ENCODE results near the gene MRPL34.

Gene MRPL34

DNA sequence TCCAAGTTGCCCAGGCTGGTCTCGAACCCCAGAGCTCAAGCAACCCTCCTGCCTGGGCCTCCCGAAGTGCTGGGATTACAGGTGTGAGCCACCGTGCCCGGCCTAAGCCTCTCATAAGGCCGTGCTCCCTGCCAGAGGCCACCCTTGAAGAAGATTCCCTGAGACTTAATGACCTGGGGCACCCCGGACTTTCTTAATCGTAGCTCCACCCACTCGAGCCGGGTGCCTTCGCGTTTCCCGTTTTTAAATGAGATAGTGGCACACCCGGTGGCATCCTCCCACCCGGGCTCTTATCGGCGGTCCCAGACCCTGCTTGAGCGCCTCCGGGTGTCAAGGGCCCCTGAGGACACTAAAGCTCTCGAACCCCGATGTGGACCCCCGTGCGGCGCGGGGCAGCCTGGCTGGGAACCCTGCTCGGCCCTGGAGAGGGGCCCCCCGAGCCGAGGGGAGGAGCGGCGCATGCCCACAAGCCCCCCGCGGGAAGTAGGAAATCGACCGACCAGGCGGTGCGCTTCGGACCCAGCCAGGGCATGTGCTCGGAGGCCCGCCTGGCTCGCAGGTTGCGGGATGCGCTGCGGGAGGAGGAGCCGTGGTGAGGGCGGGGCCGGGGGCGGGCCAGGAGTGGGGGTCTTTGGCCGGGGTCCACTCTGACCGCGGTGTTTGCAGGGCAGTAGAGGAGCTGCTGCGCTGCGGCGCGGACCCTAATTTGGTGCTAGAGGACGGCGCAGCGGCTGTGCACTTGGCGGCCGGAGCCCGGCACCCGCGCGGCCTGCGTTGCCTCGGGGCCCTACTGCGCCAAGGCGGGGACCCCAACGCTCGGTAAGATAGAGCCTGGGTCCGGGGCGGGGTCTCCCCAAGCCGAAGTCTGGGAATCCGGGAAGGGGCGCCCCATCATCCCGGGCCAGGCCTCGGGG is 24.0 kb upstream of the MRPL34 start, which contains the start of gene ANKLE1:
Gene ANKLE1 (plus strand): TSS at position 511 of the 914 bp plus-strand sequence. CDS start 20 bp downstream, at position 531.
- no peak for DNase-seq (ENCODE audit: low read depth, low spot score)
- no peak for TF ChIP-seq EZH2 (IDR thresholded peaks at IDR 0.05)
- TF ChIP-seq POLR2AphosphoS5 (IDR thresholded peaks at IDR 0.05; ENCODE audit: borderline replicate concordance, low read depth, low read length), result peak; percentile 65; the same call in 1 of the 2 replicates
- Histone ChIP-seq H3K36me3 (ENCODE audit: insufficient read depth, low read length) (peaks cover 11% of the 10 kb centered on the region; the same call in 1 of the 2 replicates), H3K9me3 (ENCODE audit: low read depth, low read length) (no peaks in the 10 kb centered on the region), H3K4me3 (peak within 1 kb of the TSS; percentile 78), H3K27ac (no peak within 1 kb of the TSS), H3K9ac (ENCODE audit: insufficient read length) (peak within 1 kb of the TSS; percentile 43)

DNA sequence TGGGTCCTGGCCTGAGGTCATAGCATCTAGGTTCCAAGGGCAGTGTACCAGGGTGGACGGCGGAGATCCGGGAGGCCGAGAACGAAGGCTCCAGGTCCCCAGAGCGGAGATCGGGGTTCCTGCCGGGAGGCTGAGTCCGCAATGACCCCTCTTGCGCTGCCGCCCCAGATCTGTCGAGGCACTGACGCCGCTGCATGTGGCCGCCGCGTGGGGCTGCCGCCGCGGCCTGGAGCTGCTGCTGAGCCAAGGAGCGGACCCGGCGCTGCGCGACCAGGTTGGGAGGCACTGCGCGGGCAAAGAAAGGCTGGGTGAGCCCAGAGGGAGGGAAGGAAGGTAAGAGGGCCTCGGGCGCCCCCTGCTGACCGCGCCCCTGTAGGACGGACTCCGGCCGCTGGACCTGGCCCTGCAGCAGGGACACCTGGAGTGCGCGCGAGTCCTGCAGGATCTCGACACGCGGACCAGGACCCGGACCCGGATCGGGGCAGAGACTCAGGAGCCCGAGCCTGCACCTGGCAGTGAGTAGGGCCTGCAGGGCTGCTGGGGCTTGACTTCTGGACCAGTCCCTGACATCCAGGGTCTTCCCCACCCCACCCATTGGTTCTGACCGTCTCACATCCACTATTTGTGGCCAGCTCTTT is 23.1 kb upstream of the MRPL34 start:
- H3K27ac ChIP-seq, result no peak overlapping the region
- DNase-seq (ENCODE audit: low read depth, low spot score), result no peak
- no peaks in the 10 kb centered on the region for H3K9me3 ChIP-seq (ENCODE audit: low read depth, low read length)
- H3K9ac ChIP-seq (ENCODE audit: insufficient read length), result peak overlapping the region; percentile 43
- TF ChIP-seq POLR2AphosphoS5 (IDR thresholded peaks at IDR 0.05; ENCODE audit: borderline replicate concordance, low read depth, low read length), result peak; percentile 20; the same call in 1 of the 2 replicates
- TF ChIP-seq FOXP2 (optimal IDR thresholded peaks at IDR 0.05; ENCODE audit: control extremely low read depth, extremely low read length, insufficient read depth), result no peak
- TF ChIP-seq EZH2 (IDR thresholded peaks at IDR 0.05), result no peak
- peak overlapping the region; percentile 78 for H3K4me3 ChIP-seq
- H3K36me3 ChIP-seq (ENCODE audit: insufficient read depth, low read length), result peaks cover 8% of the 10 kb centered on the region; the same call in 1 of the 2 replicates

DNA sequence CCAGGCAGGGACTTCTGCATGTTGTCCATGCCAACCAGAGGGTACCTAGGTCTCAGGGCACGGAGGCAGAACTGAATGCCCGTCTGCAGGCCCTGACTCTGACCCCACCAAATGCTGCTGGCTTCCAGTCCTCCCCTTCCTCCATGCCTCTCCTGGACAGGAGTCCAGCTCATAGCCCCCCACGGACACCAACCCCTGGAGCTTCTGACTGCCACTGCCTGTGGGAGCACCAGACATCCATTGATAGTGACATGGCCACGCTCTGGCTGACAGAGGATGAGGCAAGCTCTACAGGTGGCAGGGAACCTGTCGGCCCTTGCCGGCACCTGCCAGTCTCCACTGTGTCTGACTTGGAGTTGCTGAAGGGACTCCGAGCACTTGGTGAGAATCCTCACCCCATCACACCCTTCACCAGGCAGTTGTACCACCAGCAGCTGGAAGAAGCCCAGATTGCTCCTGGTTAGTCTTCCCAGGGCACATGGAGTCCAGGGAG is 22.1 kb upstream of the MRPL34 start:
- Histone ChIP-seq H3K9ac (ENCODE audit: insufficient read length) (no peak overlapping the region), H3K27ac (no peak overlapping the region)
- no peak for DNase-seq (ENCODE audit: low read depth, low spot score)

DNA sequence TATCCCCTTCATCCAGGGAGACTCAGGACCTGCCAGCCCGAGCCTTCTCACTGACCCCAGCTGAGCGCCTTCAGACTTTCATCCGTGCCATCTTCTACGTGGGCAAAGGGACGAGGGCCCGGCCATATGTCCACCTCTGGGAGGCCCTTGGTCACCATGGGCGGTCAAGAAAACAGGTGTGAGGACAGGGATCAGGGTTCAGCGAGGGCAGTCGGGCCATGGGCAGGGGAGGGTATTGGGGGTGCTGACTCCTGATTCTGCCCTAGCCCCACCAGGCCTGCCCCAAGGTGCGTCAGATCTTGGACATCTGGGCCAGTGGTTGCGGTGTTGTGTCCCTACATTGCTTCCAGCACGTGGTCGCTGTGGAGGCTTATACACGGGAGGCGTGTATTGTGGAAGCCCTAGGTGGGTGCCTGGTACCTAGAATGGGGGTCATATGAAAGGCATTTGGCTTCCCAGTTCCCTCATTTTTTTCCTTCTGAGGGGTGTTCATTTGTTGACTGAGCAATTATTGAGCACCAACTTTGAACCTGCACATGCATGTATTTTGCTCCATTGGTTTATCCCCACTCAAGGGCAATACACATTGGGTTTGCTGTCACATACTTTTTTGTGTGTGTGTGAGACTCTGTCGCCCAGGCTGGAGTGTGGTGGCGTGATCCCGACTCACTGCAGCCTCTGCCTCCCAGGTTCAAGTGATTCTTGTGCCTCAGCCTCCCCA is 20.1 kb upstream of the MRPL34 start:
- Histone ChIP-seq H3K4me3 (no peak overlapping the region), H3K9ac (ENCODE audit: insufficient read length) (no peak overlapping the region), H3K27ac (no peak overlapping the region), H3K9me3 (ENCODE audit: low read depth, low read length) (no peaks in the 10 kb centered on the region), H3K36me3 (ENCODE audit: insufficient read depth, low read length) (peaks cover 8% of the 10 kb centered on the region; the same call in 1 of the 2 replicates)
- no peak for DNase-seq (ENCODE audit: low read depth, low spot score)
- no peak for TF ChIP-seq POLR2AphosphoS5 (IDR thresholded peaks at IDR 0.05; ENCODE audit: borderline replicate concordance, low read depth, low read length)
- TF ChIP-seq EZH2 (IDR thresholded peaks at IDR 0.05), result no peak

More for the DNA sequence above, 22.1 kb upstream of the MRPL34 start:
- H3K36me3 ChIP-seq (ENCODE audit: insufficient read depth, low read length), result peaks cover 8% of the 10 kb centered on the region; the same call in 1 of the 2 replicates
- H3K4me3 ChIP-seq, result no peak overlapping the region
- TF ChIP-seq EZH2 (IDR thresholded peaks at IDR 0.05) (no peak), POLR2AphosphoS5 (IDR thresholded peaks at IDR 0.05; ENCODE audit: borderline replicate concordance, low read depth, low read length) (no peak)
- no peaks in the 10 kb centered on the region for H3K9me3 ChIP-seq (ENCODE audit: low read depth, low read length)

DNA sequence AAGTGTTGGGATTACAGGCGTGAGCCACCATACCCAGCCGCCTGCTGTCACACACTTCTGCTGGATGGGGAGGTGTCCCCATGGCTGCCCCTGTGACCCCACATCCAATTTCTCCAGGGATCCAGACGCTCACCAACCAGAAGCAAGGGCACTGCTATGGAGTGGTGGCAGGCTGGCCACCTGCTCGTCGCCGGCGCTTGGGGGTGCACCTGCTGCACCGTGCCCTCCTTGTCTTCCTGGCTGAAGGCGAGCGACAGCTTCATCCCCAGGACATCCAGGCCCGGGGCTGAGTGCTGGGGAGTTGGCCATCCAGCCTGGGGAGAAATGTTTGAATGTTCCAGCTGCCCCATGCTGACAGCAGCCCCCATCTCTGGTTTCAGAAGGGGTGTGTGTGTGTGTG is 19.4 kb upstream of the MRPL34 start:
- no peak for DNase-seq (ENCODE audit: low read depth, low spot score)
- H3K4me3 ChIP-seq, result no peak overlapping the region
- H3K9me3 ChIP-seq (ENCODE audit: low read depth, low read length), result no peaks in the 10 kb centered on the region
- no peak for TF ChIP-seq EZH2 (IDR thresholded peaks at IDR 0.05)
- no peak for TF ChIP-seq POLR2AphosphoS5 (IDR thresholded peaks at IDR 0.05; ENCODE audit: borderline replicate concordance, low read depth, low read length)
- no peak for TF ChIP-seq FOXP2 (optimal IDR thresholded peaks at IDR 0.05; ENCODE audit: control extremely low read depth, extremely low read length, insufficient read depth)
- no peak overlapping the region for H3K27ac ChIP-seq
- H3K36me3 ChIP-seq (ENCODE audit: insufficient read depth, low read length), result peaks cover 8% of the 10 kb centered on the region; the same call in 1 of the 2 replicates
- H3K9ac ChIP-seq (ENCODE audit: insufficient read length), result no peak overlapping the region

DNA sequence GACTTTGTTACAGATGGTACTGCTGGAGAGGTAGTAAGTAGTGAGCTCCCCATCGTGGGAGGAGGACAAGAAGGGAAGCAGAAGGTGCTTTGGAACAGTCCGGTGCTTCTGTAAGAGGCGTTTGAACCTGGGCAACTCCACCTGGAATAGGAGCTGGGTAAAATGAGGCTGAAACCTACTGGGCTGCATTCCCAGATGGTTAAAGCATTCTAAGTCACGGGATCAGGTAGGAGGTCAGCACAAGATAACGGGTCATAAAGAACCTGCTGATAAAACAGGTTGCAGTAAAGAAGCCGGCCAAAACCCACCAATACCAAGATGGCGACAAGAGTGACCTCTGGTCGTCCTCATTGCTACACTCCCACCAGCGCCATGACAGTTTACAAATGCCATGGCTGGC is 18.9 kb upstream of the MRPL34 start:
- no peak for TF ChIP-seq EZH2 (IDR thresholded peaks at IDR 0.05)
- no peak for TF ChIP-seq FOXP2 (optimal IDR thresholded peaks at IDR 0.05; ENCODE audit: control extremely low read depth, extremely low read length, insufficient read depth)
- no peak for TF ChIP-seq POLR2AphosphoS5 (IDR thresholded peaks at IDR 0.05; ENCODE audit: borderline replicate concordance, low read depth, low read length)
- Histone ChIP-seq H3K27ac (no peak overlapping the region), H3K9me3 (ENCODE audit: low read depth, low read length) (no peaks in the 10 kb centered on the region), H3K36me3 (ENCODE audit: insufficient read depth, low read length) (peaks cover 8% of the 10 kb centered on the region; the same call in 1 of the 2 replicates), H3K4me3 (no peak overlapping the region), H3K9ac (ENCODE audit: insufficient read length) (no peak overlapping the region)
- DNase-seq (ENCODE audit: low read depth, low spot score), result no peak

DNA sequence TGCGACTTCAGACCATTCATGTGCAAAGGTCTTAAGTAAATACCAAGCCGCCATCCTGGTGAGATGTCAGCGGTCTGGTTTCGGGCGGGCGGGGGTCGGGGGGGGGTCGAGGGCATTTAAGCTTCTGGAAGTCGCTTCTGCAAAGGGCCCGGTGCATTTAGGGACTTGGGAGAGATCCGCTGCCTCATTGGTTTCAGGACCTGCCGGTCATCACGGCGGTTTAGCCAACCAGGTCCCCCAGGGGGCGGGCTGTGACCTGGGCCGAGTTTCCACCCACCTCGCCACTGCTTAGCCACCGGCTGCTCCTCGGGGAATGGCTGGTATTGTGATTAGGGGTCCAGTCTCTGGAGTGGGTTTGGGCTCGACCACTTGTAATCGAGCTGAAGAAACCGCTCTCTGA is 16.2 kb upstream of the MRPL34 start:
- H3K27ac ChIP-seq, result no peak overlapping the region
- no peaks in the 10 kb centered on the region for H3K9me3 ChIP-seq (ENCODE audit: low read depth, low read length)
- H3K9ac ChIP-seq (ENCODE audit: insufficient read length), result no peak overlapping the region
- DNase-seq (ENCODE audit: low read depth, low spot score), result no peak
- H3K4me3 ChIP-seq, result no peak overlapping the region
- no peaks in the 10 kb centered on the region; the same call in 1 of the 2 replicates for H3K36me3 ChIP-seq (ENCODE audit: insufficient read depth, low read length)
- TF ChIP-seq POLR2AphosphoS5 (IDR thresholded peaks at IDR 0.05; ENCODE audit: borderline replicate concordance, low read depth, low read length) (no peak), EZH2 (IDR thresholded peaks at IDR 0.05) (no peak), FOXP2 (optimal IDR thresholded peaks at IDR 0.05; ENCODE audit: control extremely low read depth, extremely low read length, insufficient read depth) (no peak)

All from SK-N-MC (cell line).